SK-N-MC (cell line): ENCODE results near the gene FLT3LG.

Experiments used
- EZH2 ChIP-seq: fragments of 200-600 bp; sonication (generic); IDR thresholded peaks from one replicate; pipeline ENCODE4 v1.6.1; 2017; ENCODE audit warnings: antibody characterized with exemption
- FOXP2 ChIP-seq: optimal IDR thresholded peaks from 2 replicates; pipeline ENCODE3; 2011; ENCODE audit warnings: mild to moderate bottlenecking, moderate library complexity; ENCODE audit not compliant: insufficient read depth; ENCODE audit errors: extremely low read length, control extremely low read depth
- POLR2AphosphoS5 ChIP-seq: IDR thresholded peaks from 2 replicates; pipeline ENCODE4 v1.6.1; 2012; ENCODE audit warnings: mild to moderate bottlenecking, low read depth, low read length, borderline replicate concordance

GRCh38 chr19:49481020-49481683 lies 7.1 kb downstream of the FLT3LG start:
- TF ChIP-seq POLR2AphosphoS5 (no peak), EZH2 (no peak), FOXP2 (no peak)
